Pons (tissue), 1 donor: ENCODE measurements around the gene TAF3.
"Not testable (repeated sequence)": the region's sequence is repeated elsewhere in the genome, so short reads cannot be mapped to it uniquely, and the experiment has no call there.

Experiments
- DNase-seq: peaks from one replicate; pipeline ENCODE4 v3.0.0-alpha.2; 2016; ENCODE audit warnings: low spot score

Gene TAF3, protein sequence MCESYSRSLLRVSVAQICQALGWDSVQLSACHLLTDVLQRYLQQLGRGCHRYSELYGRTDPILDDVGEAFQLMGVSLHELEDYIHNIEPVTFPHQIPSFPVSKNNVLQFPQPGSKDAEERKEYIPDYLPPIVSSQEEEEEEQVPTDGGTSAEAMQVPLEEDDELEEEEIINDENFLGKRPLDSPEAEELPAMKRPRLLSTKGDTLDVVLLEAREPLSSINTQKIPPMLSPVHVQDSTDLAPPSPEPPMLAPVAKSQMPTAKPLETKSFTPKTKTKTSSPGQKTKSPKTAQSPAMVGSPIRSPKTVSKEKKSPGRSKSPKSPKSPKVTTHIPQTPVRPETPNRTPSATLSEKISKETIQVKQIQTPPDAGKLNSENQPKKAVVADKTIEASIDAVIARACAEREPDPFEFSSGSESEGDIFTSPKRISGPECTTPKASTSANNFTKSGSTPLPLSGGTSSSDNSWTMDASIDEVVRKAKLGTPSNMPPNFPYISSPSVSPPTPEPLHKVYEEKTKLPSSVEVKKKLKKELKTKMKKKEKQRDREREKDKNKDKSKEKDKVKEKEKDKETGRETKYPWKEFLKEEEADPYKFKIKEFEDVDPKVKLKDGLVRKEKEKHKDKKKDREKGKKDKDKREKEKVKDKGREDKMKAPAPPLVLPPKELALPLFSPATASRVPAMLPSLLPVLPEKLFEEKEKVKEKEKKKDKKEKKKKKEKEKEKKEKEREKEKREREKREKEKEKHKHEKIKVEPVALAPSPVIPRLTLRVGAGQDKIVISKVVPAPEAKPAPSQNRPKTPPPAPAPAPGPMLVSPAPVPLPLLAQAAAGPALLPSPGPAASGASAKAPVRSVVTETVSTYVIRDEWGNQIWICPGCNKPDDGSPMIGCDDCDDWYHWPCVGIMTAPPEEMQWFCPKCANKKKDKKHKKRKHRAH

DNA sequence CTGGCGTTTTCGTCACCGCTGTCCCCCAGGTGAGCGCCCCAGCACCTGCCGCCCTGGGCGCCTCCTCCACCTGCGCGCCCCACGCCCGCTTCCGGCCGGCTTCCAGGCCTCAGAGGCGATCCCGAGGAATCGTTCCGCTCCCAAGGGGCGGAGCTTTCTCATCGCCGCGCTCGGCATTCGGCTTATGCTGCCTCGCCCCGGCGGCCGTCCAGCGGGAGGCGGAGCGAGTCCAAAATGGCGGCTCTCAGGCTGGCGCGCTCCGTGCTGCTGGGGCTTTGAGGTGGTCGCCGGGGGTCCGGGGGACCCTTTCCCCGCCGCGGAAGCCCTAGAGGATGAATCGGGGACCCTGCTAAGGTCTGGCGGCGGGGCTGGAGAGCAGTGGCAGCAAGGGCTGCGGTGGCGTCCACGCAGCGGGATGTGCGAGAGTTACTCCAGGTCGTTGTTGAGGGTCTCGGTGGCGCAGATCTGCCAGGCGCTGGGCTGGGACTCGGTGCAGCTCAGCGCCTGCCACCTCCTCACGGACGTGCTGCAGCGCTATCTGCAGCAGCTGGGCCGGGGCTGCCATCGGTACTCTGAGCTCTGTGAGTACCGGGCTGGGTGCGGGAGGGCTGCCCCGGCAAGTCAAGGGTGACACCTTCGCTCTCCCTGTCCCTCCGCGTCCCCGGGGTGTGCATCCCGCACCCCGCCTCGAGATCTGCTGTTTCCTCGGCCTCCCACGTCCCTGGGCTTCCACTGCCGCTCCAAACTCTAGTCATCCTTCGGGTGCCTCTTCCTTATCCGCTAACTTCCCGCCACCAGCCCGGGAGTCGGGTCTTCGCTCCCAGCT, at the start of gene TAF3:
TSS of gene TAF3 (plus strand) at position 211 of the 826 bp plus-strand sequence. CDS start at position 416, 205 bp downstream.
- DNase-seq: peak; percentile 80

DNA sequence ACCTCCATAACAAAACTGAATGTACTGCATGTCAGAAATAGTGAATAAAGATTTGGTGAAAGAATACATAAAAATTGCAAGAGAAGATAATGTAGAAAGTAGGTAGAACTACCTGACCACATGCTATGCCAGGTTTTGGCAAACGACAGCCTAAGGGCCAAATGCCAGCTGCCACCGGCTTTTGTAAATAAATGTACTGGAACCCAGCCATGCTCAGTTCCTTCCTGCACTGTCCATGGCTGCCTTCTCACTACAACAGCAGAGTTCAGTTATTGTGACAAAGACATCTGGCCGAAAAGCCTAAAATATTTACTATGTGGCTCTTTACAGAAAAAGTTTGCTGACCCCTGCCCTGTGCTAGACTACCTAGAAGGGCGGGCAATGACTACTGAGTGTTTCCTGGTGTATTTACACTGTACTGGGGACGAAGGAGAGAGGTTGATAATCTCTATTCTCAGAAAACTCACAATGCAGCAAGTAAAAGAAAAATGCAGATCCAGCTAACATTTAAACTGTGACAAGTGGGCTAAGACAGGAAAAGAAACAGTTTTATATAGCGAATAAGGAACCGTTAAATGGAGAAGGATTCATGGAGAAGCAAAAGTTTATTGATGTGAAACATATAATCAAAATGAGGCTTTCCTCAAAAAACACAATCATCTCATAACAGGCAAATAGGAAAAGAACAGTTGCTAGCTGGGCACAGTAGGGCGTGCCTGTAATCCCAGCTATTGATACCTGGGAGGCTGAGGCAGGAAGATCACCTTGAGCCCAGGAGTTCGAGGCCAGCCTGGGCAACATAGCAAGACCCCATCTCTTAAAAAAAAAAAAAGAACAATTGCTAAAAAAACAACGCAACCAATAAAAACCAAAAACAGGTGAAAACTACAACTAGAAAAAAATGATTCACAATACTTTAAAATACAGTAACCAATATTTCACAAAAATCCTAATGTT, 44.2 kb upstream of the TAF3 start:
- DNase-seq: no peak

DNA sequence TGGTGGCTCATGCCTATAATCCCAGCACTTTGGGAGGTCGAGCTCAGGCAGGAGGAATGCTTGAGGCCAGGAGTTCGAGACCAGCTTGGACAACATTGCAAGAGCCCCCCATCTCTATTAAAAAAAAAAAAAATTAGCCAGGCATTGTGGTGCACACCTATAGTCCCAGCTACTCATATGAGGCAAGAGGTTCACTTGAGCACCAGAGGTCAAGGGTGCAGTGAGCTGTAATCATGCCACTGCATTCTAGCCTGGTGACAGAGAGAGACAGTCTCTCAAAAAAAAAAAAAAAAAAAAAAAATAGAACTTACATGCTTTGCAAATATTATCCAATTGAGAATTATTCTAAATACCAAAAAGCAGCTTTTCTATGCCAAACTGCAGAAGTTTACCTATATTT, 41.5 kb upstream of the TAF3 start:
- no peak for DNase-seq

DNA sequence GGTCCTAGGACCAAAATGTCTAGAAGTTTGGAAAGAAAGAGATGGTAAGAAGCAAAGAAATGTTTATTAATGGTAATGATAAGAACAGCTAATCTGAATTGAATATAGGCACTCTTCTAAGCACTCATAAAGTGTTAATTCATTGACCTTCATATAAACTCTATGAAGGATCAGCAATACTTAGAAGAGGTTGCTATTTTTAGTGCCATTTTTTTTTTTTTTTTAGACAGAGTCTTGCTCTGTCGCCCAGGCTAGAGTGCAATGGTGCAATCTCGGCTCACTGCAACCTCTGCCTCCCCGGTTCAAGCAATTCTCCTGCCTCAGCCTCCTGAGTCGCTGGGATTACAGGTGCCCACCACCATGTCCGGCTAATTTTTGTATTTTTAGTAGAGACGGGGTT, 36.1 kb upstream of the TAF3 start:
- DNase-seq: not testable (repeated sequence)

DNA sequence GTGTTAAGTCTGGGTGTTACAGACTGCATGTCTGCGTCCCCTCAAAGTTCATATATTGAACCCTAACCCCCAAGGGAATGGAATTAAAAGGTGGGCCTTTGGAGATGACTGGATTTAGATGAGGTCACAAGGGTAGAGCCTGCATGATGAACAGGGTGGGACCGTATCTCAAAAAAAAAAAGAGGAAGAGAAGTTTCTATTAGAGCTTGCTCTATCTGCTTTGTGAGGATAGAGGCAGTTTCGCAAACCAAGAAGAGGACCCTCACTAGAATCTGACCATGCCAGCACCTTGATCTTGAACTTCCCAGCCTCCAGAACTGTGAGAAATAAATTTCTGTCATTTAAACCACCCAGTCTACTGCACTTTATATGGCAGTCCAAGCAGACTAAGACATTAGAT, 31.9 kb upstream of the TAF3 start:
- DNase-seq: no peak

DNA sequence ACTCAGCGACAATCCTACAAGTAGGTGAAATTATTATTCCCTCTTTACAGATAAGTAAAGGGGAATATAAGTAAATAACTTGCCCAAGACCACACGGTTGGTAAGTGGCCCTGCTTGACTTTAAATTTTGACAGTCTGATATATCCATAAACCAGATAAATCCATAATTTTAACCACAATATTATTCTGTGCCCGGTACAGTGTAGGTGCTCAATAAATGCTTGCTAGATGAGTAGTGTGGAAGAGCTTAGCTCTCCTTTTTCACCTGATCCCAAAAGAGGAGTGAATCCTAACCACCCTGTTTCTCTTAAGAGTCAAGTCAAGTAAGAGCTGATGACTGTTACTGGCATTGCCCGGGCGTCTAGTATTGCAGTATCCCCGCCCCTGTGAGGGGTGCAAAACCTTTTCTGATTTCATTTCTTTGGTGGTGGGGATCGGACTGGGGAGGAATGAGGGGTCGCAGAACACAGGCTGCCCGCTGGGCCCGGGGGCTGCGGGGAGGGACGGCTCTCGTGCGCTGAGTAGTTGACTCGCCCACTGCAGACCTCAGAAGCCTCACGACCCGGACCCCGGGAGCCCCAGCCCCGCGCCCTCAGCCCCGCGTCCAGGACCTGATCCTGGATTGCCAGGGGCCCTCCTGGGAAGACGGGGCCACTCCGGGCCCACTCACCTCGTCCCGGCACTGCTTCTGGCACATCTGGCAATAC, 31.0 kb upstream of the TAF3 start:
- no peak for DNase-seq

DNA sequence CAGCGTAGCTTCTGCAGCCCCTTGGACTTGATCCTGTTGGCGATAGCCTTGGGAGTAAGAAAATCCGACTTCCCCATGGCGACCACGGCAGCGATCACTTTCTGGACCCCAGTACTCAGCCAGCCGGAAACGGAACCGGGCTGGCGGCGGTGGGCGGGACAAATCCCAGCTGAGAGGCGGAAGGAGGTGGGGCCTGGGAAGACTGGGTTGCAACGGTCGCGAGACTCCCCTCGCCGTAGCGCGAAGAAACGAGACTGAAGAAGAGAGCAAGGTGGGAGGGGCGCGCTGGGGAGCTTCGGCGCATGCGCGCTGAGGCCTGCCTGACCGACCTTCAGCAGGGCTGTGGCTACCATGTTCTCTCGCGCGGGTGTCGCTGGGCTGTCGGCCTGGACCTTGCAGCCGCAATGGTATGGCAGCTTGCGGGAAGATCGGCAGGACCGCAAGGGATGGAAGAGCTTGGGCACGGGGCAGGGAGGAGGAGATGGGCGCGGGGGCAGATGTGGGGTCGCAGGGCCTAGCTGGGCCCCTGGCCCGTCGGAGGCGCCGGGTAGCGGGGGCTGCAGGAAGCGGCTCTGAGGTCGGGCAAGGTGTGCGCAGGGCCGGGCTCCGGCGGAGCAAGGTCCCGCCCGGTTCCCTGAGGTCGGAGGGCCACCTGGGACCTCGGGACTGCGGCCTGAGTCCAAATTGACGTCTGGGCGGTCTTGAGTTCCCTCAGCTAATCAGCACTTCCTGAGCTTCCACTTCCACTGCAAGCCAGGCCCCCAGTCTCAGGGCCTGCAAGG, 30.3 kb upstream of the TAF3 start, which contains the start of the genes ATP5F1C and KIN:
TSS of gene ATP5F1C (plus strand) at position 321 of the 782 bp plus-strand sequence. CDS start at position 352, 31 bp downstream.
TSS of gene KIN (minus strand) at position 137 of the 782 bp plus-strand sequence. CDS start at position 77, 60 bp downstream.
- peak; percentile 98 for DNase-seq

DNA sequence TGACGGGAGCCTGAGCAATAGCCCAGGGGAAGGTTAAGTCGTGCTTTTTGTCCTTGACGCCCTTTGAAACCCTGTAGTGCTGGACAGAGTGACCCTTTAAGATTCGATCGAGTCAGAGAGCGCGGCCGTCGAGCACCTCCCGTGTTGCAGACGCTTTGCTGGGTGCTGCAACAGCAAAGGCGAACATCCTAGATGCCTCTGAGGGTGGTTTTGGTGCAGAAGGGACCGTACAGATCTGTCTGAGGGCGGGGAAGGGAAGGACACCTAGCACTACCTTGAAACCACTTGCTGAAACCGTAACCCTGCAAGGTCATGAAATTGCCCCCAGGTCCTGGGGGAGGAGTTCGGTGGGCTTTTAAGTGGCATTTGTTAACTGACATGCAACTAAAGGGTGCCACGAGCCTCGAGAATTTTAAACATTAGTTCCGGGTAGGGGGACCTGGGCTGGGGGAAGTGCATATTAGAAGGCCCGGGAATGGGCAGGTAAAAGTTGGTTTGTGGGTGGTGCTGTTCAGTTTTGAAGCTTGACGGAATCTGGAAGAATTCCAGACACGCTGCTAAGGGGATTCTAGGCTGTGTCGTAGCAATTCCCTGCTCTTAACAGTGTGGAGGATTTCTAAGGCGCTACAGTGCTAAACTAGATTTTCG, 29.5 kb upstream of the TAF3 start:
- no peak for DNase-seq

DNA sequence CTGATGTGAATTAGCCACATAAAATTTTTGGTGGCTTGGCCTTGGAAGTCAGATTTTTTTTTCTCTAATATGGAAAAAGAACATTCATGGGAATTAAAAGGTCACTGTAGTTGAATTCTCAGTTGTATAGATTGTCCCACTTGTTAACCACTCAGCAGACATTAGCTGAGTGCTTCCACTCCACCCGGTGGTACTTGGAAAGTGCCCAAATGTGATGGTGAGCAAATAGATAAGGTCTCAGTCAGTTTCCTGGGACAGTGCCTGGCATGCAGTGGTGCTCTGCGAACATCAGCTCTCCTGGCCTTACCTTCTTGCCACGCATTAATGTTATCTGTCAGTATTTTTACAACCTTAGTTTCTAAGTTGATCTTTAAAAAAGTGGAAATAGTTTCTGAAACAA, 28.9 kb upstream of the TAF3 start:
- DNase-seq: no peak

DNA sequence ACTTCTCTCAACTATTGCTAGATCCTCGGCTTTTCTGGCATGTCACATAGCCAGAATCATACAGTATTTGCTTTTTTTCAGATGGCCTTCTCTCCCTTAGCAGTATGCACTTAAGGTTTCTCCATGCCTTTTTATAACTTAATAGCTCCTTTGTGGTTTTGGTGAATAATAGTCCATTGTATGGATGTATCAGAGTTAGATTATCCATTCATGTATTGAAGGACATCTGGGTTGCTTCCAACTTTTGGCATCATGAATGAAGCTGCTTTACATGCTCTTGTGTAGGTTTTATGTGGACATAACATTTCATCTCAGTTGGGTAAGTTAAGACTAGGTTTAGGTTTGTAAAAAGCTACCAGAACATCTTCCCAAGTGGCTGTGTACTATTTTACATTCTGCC, 25.8 kb upstream of the TAF3 start:
- DNase-seq: peak; percentile 91

DNA sequence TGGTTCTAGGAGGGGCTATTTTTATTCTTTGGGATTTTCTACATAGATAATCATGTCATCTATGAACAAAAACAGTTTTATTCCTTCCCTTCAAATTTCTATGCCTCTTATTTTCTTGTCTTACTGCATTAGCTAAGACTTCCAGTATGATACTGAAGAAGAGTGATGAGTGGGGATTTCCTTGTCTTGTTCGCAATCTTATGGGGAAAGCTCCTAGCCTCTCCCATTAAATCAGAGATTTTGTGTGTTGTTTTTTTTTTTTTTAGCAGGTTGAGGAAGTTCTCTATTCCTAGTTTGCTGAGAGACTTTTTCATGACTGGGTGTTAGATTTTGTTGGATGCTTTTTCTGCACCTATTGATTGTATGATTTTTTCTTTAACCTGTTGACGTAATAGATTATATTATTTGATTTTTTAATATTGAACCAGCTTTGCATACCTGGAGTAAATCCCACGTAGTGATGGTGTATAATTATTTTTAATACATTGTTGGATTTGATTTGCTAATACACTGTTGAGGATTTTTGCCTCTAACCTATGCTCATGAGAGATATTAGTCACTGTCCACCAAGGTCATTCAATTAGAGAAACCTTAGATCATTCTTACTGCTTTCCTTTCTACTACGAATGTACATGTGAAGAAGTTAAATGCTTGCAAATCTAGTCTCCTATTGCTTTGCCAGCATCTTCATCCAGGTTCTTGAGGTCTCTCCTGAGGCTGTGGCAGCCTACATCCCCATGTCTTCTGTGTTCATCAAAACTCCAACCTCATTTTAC, 23.9 kb upstream of the TAF3 start:
- DNase-seq: no peak

DNA sequence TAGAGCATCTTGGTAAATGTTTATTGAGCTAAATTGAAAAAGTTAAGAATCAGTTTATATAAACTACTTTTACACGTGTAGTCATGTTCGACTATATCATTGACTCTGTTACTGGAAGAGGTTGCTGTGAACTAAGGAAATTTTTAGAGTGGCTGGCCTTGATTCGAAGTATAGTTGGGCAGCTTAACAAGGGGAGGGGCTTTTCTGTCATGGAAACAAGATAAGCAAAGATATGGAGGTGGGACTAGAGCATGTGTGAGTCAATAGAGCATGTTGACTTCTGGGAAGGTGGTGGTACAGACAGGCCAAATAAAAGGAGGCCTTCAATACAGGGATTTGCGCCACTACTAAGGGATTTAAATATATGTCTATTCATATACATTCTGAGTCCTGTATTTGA, 22.7 kb upstream of the TAF3 start:
- no peak for DNase-seq

DNA sequence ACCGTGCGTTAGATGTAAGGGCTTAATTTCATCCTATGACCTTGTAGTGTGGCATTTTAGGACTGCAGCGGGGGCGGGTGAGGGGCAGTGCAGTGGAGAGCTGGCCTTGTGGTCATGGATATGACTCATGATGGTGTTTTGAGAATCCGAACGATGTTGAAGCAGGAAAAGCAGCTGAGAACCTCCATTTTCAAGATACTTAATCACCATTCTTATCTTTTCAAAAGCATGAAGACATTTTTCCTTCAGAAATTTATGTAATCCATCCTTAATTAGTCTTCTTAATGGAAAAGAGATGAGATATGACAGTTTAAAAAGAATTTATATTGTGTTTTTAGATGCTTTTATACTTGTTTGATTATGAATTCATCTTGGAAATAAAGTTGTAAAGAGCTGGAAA, 20.7 kb upstream of the TAF3 start:
- no peak for DNase-seq

DNA sequence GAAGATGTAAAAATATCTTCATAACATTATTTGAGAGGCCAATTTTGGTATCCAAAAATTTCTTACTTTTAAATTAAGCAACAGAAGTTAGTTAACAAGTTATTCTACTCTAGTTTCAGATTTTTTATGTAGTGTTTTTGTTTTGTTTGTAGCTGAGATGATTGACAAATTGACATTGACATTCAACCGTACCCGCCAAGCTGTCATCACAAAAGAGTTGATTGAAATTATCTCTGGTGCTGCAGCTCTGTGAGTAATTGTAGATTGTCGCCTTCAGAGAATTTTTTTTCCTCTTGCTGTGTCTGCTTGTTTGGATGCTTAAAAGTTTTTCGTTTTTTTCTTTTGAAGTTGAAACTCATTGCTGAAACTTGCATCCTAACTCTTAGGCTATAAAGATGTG, 15.7 kb upstream of the TAF3 start:
- no peak for DNase-seq

DNA sequence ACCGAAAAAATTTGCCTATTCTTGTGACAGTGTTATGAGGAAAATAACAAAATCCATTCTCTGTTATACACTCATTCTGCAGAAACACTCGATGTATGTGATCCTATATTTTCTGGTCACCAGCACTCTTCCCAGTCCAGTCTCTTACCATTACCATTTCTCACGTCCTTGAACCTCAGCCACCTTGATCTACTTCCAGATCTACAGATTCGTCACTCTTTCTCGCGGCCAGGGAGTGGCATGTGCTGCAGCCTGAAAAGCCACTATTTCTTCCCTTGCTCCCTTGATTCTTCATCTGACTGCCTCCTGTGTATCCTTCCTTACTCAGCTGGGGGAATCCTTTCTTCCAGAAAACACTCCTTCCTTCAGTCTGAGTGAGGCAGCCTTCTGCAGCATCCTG, 14.1 kb upstream of the TAF3 start:
- DNase-seq: no peak

DNA sequence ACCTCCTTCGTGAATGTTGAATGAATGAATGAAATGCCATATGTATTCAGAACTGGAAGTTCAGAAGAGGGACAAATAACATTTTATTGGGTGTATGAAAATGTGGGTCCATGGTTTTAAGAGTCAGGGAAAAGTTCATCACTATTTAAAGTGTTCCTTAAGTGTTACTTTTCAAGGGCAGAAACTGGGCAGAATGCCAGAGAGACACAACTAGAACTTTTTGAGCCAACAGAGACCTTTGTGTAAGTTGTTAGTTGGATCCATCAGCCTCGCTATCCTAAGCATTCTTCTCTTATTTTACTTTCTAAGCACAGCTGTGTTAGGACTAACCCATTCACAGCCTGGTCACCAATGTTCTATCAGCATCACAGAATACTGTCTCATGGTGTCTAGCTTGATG, 13.6 kb upstream of the TAF3 start:
- peak; percentile 14 for DNase-seq

DNA sequence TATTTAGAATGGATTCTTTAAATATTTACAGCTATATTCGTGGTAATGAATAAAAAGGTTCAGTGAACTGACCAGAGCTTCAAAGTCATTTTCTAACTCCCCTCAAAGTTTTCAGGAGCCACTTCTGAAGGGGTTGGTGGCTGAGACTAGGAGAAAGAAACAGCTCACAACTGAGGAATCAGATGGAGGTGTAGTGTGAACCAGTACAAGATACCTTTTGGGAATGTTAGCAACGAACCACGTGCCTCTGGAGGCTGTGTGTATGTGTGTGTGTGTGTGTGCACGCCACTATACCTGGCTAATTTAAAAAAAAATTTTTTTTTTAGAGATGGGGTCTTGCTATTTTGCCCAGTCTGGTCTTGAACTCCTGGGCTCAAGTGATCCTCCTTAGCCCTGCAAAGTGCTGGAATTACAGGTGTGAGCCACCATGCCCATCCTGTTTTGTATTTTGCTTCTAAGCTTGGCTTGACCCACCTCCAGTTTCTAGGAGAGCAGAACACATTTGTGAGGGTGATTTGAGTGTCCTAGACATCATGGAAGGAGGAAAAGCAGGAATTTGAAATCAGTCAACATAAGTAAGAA, 9.5 kb upstream of the TAF3 start:
- DNase-seq: no peak

DNA sequence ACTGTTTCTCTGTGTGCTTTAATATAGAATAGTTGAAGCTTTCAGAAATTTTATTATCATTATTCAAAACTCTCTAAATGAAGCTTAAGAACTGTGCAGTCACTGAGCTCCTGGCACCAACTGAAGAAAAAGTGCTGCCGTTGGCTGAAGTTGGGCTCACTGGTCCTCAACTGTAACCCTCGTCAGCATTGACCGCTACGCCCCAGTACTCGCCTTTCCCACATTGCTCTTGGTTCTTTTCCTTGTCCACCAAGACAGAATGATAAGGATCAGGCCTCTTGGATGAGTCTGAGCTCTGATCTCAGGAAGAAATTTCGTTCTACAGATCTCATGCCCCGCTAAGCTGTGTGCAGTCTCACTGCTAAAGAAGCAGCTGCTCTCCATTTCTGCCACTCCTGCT, 7.9 kb upstream of the TAF3 start:
- DNase-seq: no peak
